Measurements from ENCODE around the gene HDGFL3. TPM values are rescaled to one million over a fixed set of nuclear protein-coding genes. Genes with fewer than 3 reads are reported as not detected.

HDGFL3 gene
- total and polyA plus RNA-seq, 9 of the 15 experiments (the other 6 are each of a cell fraction or from before 2014, with no cell fraction given): 6.7 to 42.0 (median 31.4) TPM

- Histone ChIP-seq H4K20me1 (replicated peaks; ENCODE audit: control insufficient read depth, insufficient read depth, low read length) (no peaks in the 10 kb centered on the region), H3K36me3 (ENCODE audit: control insufficient read depth, insufficient read depth, low read length) (no peaks in the 10 kb centered on the region), H3K27me3 (ENCODE audit: control insufficient read depth in 2 of 2, insufficient read depth in 2 of 2, low read length in 2 of 2) (peaks cover 2 to 8% of the 10 kb centered on the region in 2 experiments; a peak in 3 of 5 replicates), H3K4me3 (no peak overlapping the region), H3K4me1 (replicated peaks in 1 of 2; ENCODE audit: control insufficient read depth in 2 of 2, insufficient read depth in 2 of 2, low read length in 2 of 2) (peaks cover 5 to 15% of the 10 kb centered on the region in 2 experiments), H3K9me3 (replicated peaks; ENCODE audit: control insufficient read depth, insufficient read depth, low read depth, low read length) (0 out of 2 replicates have a peak, but pooled peaks cover 2% of the 10 kb centered on the region), H3K9ac (ENCODE audit: insufficient read depth in 1 of 2, low read depth in 2 of 2, low read length in 2 of 2) (no peak overlapping the region), H3K9me1 (ENCODE audit: control insufficient read depth, insufficient read depth, low read length) (no peaks in the 10 kb centered on the region), H3K79me2 (ENCODE audit: control insufficient read depth, insufficient read depth, low read length) (no peaks in the 10 kb centered on the region), H3K4me2 (ENCODE audit: insufficient read depth, low read length) (no peak overlapping the region), H2AFZ (ENCODE audit: low read depth, low read length) (no peak overlapping the region), H3K27ac (ENCODE audit: extremely low read depth, low read depth, low read length) (no peak overlapping the region)
- intact Hi-C loops (cut with micrococcal nuclease) (no loop called here), in situ Hi-C loops (cut with MboI) (no loop called here)
- ATAC-seq: peak; percentile 43
- ChIA-PET CTCF (ENCODE audit: low intra/inter-chr PET ratio) (no interaction called here), POLR2A (interaction anchor here (1.1 to 1.7 kb wide), 2 partner anchors 11 to 12 kb away, joined by 5 read pairs; no protein-coding TSS in a partner anchor)
- no peak for FAIRE-seq
- BruUV-seq (replicated peaks): no TSS peak
- WGBS (ENCODE audit: insufficient coverage, low coverage, missing lambda C conversion rate): 26% methylated on average over 7 of the region's 7 CpGs
- TF ChIP-seq ARID3A (IDR thresholded peaks at IDR 0.05; ENCODE audit: borderline replicate concordance, low read depth, low read length) (no peak), HDAC1 (IDR thresholded peaks at IDR 0.05) (no peak), ZNF395 (CRISPR knock-in tag; IDR thresholded peaks at IDR 0.05) (no peak), SAFB2 (IDR thresholded peaks at IDR 0.05; ENCODE audit: borderline replicate concordance, low read depth, low read length, severe bottlenecking) (no peak), ZNF695 (CRISPR knock-in tag; IDR thresholded peaks at IDR 0.05) (no peak)
- DNase-seq (ENCODE audit: extremely low read depth in 1 of 4, low spot score in 3 of 4): no peak
These were observed 128.9 kb downstream of the HDGFL3 start for GRCh38 chr15:83078712-83079111.

Other genes with a start within 250 kb of the HDGFL3 start
- 35.8 and 37.8 TPM in 2 replicates for gene RAMAC, start 221.6 kb downstream of the HDGFL3 start, total RNA-seq (2014; rRNA removed)
- 43.3 and 44.1 TPM in 2 replicates for gene RAMAC, start 221.6 kb downstream of the HDGFL3 start, total RNA-seq (2014; rRNA removed; fragmentation: Illumina TruSeq; extraction: Trizol)
- gene RAMAC, start 221.6 kb downstream of the HDGFL3 start, total RNA-seq (2015; rRNA removed; fragmentation: Illumina TruSeq; extraction: Trizol): 41.7 and 41.9 TPM in 2 replicates
- 26.9 and 28.4 TPM in 2 replicates for gene RAMAC, start 221.6 kb downstream of the HDGFL3 start, total RNA-seq (2021)
- gene RAMAC, start 221.6 kb downstream of the HDGFL3 start, polyA plus RNA-seq (2011; rRNA removed): 24.8 and 36.5 TPM in 2 replicates
- 35.4 and 38.4 TPM in 2 replicates for gene RAMAC, start 221.6 kb downstream of the HDGFL3 start, polyA plus RNA-seq (2014; fragmentation: Illumina TruSeq; extraction: Trizol)
- 100 to 1,000 TPM; 100 to 108 TPM for gene RAMAC, start 221.6 kb downstream of the HDGFL3 start, polyA plus RNA-seq (2014; fragmentation: Nextera tagmentation; extraction: Ambion mirVana)
- gene RAMAC, start 221.6 kb downstream of the HDGFL3 start, polyA plus RNA-seq (2014; rRNA removed): 35.4 and 42.8 TPM in 2 replicates
- gene C15orf40, start 196.2 kb downstream of the HDGFL3 start, total RNA-seq (2014; rRNA removed): 15.9 and 18.4 TPM in 2 replicates
- 30.3 and 33.7 TPM in 2 replicates for gene C15orf40, start 196.2 kb downstream of the HDGFL3 start, total RNA-seq (2014; rRNA removed; fragmentation: Illumina TruSeq; extraction: Trizol)
- gene C15orf40, start 196.2 kb downstream of the HDGFL3 start, total RNA-seq (2015; rRNA removed; fragmentation: Illumina TruSeq; extraction: Trizol): 13.6 and 22.1 TPM in 2 replicates
- gene C15orf40, start 196.2 kb downstream of the HDGFL3 start, total RNA-seq (2021): 22.9 and 27.0 TPM in 2 replicates
- 21.4 and 27.0 TPM in 2 replicates for gene C15orf40, start 196.2 kb downstream of the HDGFL3 start, polyA plus RNA-seq (2011; rRNA removed)
- gene C15orf40, start 196.2 kb downstream of the HDGFL3 start, polyA plus RNA-seq (2014; fragmentation: Illumina TruSeq; extraction: Trizol): 23.2 and 33.9 TPM in 2 replicates
- 10 to 100 TPM; 49.9 to 52.0 TPM for gene C15orf40, start 196.2 kb downstream of the HDGFL3 start, polyA plus RNA-seq (2014; fragmentation: Nextera tagmentation; extraction: Ambion mirVana)
- 21.8 and 29.6 TPM in 2 replicates for gene C15orf40, start 196.2 kb downstream of the HDGFL3 start, polyA plus RNA-seq (2014; rRNA removed)
- 89.1 and 90.4 TPM in 2 replicates for gene BTBD1, start 140.6 kb downstream of the HDGFL3 start, total RNA-seq (2014; rRNA removed)
- 97.6 and 107 TPM in 2 replicates for gene BTBD1, start 140.6 kb downstream of the HDGFL3 start, total RNA-seq (2014; rRNA removed; fragmentation: Illumina TruSeq; extraction: Trizol)
- 87.4 and 93.4 TPM in 2 replicates for gene BTBD1, start 140.6 kb downstream of the HDGFL3 start, total RNA-seq (2015; rRNA removed; fragmentation: Illumina TruSeq; extraction: Trizol)
- gene BTBD1, start 140.6 kb downstream of the HDGFL3 start, total RNA-seq (2021): 75.8 and 77.3 TPM in 2 replicates
- gene BTBD1, start 140.6 kb downstream of the HDGFL3 start, polyA plus RNA-seq (2011; rRNA removed): 91.7 and 106 TPM in 2 replicates
- 89.5 and 94.1 TPM in 2 replicates for gene BTBD1, start 140.6 kb downstream of the HDGFL3 start, polyA plus RNA-seq (2014; fragmentation: Illumina TruSeq; extraction: Trizol)
- gene BTBD1, start 140.6 kb downstream of the HDGFL3 start, polyA plus RNA-seq (2014; fragmentation: Nextera tagmentation; extraction: Ambion mirVana): 10 to 100 TPM; 19.4 to 27.2 TPM
- gene BTBD1, start 140.6 kb downstream of the HDGFL3 start, polyA plus RNA-seq (2014; rRNA removed): 73.6 and 74.9 TPM in 2 replicates
- gene TM6SF1, start 100.2 kb downstream of the HDGFL3 start, total RNA-seq (2014; rRNA removed): 1.8 and 3.3 TPM in 2 replicates
- gene TM6SF1, start 100.2 kb downstream of the HDGFL3 start, total RNA-seq (2014; rRNA removed; fragmentation: Illumina TruSeq; extraction: Trizol): 4.4 and 4.6 TPM in 2 replicates
- 1.1 and 1.3 TPM in 2 replicates for gene TM6SF1, start 100.2 kb downstream of the HDGFL3 start, total RNA-seq (2015; rRNA removed; fragmentation: Illumina TruSeq; extraction: Trizol)
- gene TM6SF1, start 100.2 kb downstream of the HDGFL3 start, total RNA-seq (2021): 2.7 and 4.1 TPM in 2 replicates
- gene TM6SF1, start 100.2 kb downstream of the HDGFL3 start, polyA plus RNA-seq (2011; rRNA removed): 1.0 and 6.1 TPM in 2 replicates
- 3.5 and 4.4 TPM in 2 replicates for gene TM6SF1, start 100.2 kb downstream of the HDGFL3 start, polyA plus RNA-seq (2014; fragmentation: Illumina TruSeq; extraction: Trizol)
- 1 to 10 TPM; 5.2 to 5.6 TPM for gene TM6SF1, start 100.2 kb downstream of the HDGFL3 start, polyA plus RNA-seq (2014; fragmentation: Nextera tagmentation; extraction: Ambion mirVana)
- 2.9 and 4.5 TPM in 2 replicates for gene TM6SF1, start 100.2 kb downstream of the HDGFL3 start, polyA plus RNA-seq (2014; rRNA removed)
- not detected in 2 replicates for gene BNC1, start 76.8 kb upstream of the HDGFL3 start, total RNA-seq (2014; rRNA removed)
- gene BNC1, start 76.8 kb upstream of the HDGFL3 start, total RNA-seq (2014; rRNA removed; fragmentation: Illumina TruSeq; extraction: Trizol): not detected in 2 replicates
- gene BNC1, start 76.8 kb upstream of the HDGFL3 start, total RNA-seq (2015; rRNA removed; fragmentation: Illumina TruSeq; extraction: Trizol): not detected in 2 replicates
- not detected in 2 replicates for gene BNC1, start 76.8 kb upstream of the HDGFL3 start, total RNA-seq (2021)
- not detected in 2 replicates for gene BNC1, start 76.8 kb upstream of the HDGFL3 start, polyA plus RNA-seq (2011; rRNA removed)
- gene BNC1, start 76.8 kb upstream of the HDGFL3 start, polyA plus RNA-seq (2014; fragmentation: Illumina TruSeq; extraction: Trizol): not detected in 2 replicates
- not detected for gene BNC1, start 76.8 kb upstream of the HDGFL3 start, polyA plus RNA-seq (2014; fragmentation: Nextera tagmentation; extraction: Ambion mirVana)
- not detected in 2 replicates for gene BNC1, start 76.8 kb upstream of the HDGFL3 start, polyA plus RNA-seq (2014; rRNA removed)
- gene SH3GL3, start 239.5 kb upstream of the HDGFL3 start, total RNA-seq (2014; rRNA removed): 13.1 and 16.0 TPM in 2 replicates
- 13.5 and 16.1 TPM in 2 replicates for gene SH3GL3, start 239.5 kb upstream of the HDGFL3 start, total RNA-seq (2014; rRNA removed; fragmentation: Illumina TruSeq; extraction: Trizol)
- gene SH3GL3, start 239.5 kb upstream of the HDGFL3 start, total RNA-seq (2015; rRNA removed; fragmentation: Illumina TruSeq; extraction: Trizol): 6.8 and 7.5 TPM in 2 replicates
- 8.9 and 9.6 TPM in 2 replicates for gene SH3GL3, start 239.5 kb upstream of the HDGFL3 start, total RNA-seq (2021)
- 7.2 and 9.7 TPM in 2 replicates for gene SH3GL3, start 239.5 kb upstream of the HDGFL3 start, polyA plus RNA-seq (2011; rRNA removed)
- 13.3 and 14.3 TPM in 2 replicates for gene SH3GL3, start 239.5 kb upstream of the HDGFL3 start, polyA plus RNA-seq (2014; fragmentation: Illumina TruSeq; extraction: Trizol)
- 1 to 10 TPM; 3.9 to 4.3 TPM for gene SH3GL3, start 239.5 kb upstream of the HDGFL3 start, polyA plus RNA-seq (2014; fragmentation: Nextera tagmentation; extraction: Ambion mirVana)
- gene SH3GL3, start 239.5 kb upstream of the HDGFL3 start, polyA plus RNA-seq (2014; rRNA removed): 13.7 and 14.5 TPM in 2 replicates